ENCODE data around the gene GPR63. TPM values are rescaled to one million over a fixed set of nuclear protein-coding genes. Genes with fewer than 3 reads are reported as not detected.

GPR63 gene
- total and polyA plus RNA-seq, 12 donors = 0.37 to 4.4 (median 1.2) TPM

GRCh38 chr6:96775727-96776400, 61.4 kb downstream of the GPR63 start:
- H3K27me3 ChIP-seq = no peaks in the 10 kb centered on the region
- DNase-seq = no peak
- intact Hi-C loops (cut with DNase I) = no loop called here
- TF ChIP-seq POLR2A (IDR thresholded peaks at IDR 0.05) (no peak), CTCF (IDR thresholded peaks at IDR 0.05) (no peak)
- H3K9me3 ChIP-seq (replicated peaks in 1 of 3) = no peaks in the 10 kb centered on the region
- no peak overlapping the region for H3K27ac ChIP-seq
- no peaks in the 10 kb centered on the region for H3K36me3 ChIP-seq (replicated peaks in 1 of 2)
- no peak overlapping the region for H3K4me3 ChIP-seq
- no peaks in the 10 kb centered on the region for H3K4me1 ChIP-seq (replicated peaks in 1 of 2)
- WGBS, 4 donors = 31 to 64% (median 49%) methylated on average over 2 of the region's 2 CpGs

GRCh38 chr6:96766769-96767168, 70.5 kb downstream of the GPR63 start:
- no peak overlapping the region for H3K27ac ChIP-seq
- intact Hi-C loops (cut with DNase I) = no loop called here
- TF ChIP-seq CTCF (IDR thresholded peaks at IDR 0.05) (no peak), POLR2A (IDR thresholded peaks at IDR 0.05) (no peak)

GRCh38 chr6:96762599-96762998, 74.7 kb downstream of the GPR63 start:
- Histone ChIP-seq H3K4me1 (replicated peaks in 1 of 2) (no peaks in the 10 kb centered on the region), H3K27me3 (no peaks in the 10 kb centered on the region), H3K4me3 (no peak overlapping the region), H3K36me3 (replicated peaks in 1 of 2) (no peaks in the 10 kb centered on the region), H3K27ac (no peak overlapping the region), H3K9me3 (replicated peaks in 1 of 3) (no peaks in the 10 kb centered on the region)
- 75 to 80% (median 79%) methylated on average over 6 of the region's 6 CpGs; no CpG with 5 or more reads in 1 of the 4 donors for WGBS, 4 donors
- TF ChIP-seq POLR2A (IDR thresholded peaks at IDR 0.05) (no peak), CTCF (IDR thresholded peaks at IDR 0.05) (no peak)
- intact Hi-C loops (cut with DNase I) = no loop called here
- DNase-seq = no peak

More at GRCh38 chr6:96766769-96767168, 70.5 kb downstream of the GPR63 start:
- Histone ChIP-seq H3K4me1 (replicated peaks in 1 of 2) (no peaks in the 10 kb centered on the region), H3K27me3 (no peaks in the 10 kb centered on the region), H3K9me3 (replicated peaks in 1 of 3) (no peaks in the 10 kb centered on the region), H3K4me3 (no peak overlapping the region), H3K36me3 (replicated peaks in 1 of 2) (no peaks in the 10 kb centered on the region)
- DNase-seq = no peak

GRCh38 chr6:96761794-96762193, 75.5 kb downstream of the GPR63 start:
- intact Hi-C loops (cut with DNase I) = no loop called here
- 78 to 93% (median 81%) methylated on average over 6 to 12 of the region's 12 CpGs for WGBS, 4 donors
- H3K9me3 ChIP-seq (replicated peaks in 1 of 3) = no peaks in the 10 kb centered on the region
- H3K36me3 ChIP-seq (replicated peaks in 1 of 2) = no peaks in the 10 kb centered on the region
- H3K4me3 ChIP-seq = no peak overlapping the region
- no peaks in the 10 kb centered on the region for H3K27me3 ChIP-seq
- TF ChIP-seq POLR2A (IDR thresholded peaks at IDR 0.05) (no peak), CTCF (IDR thresholded peaks at IDR 0.05) (no peak)
- DNase-seq = no peak
- no peaks in the 10 kb centered on the region for H3K4me1 ChIP-seq (replicated peaks in 1 of 2)
- no peak overlapping the region for H3K27ac ChIP-seq
